ENCODE results near the gene RFXANK. TPM values are rescaled to one million over a fixed set of nuclear protein-coding genes. Genes with fewer than 3 reads are reported as not detected.

The RFXANK gene
- total and polyA plus RNA-seq, 4 donors, result 8.9 to 27.8 (median 19.0) TPM

- Histone ChIP-seq H3K9ac (ENCODE audit: low read depth in 1 of 2, low read length in 2 of 2) (no peak overlapping the region), H3K36me3 (ENCODE audit: control insufficient read depth in 4 of 4, insufficient read depth in 3 of 4, low read depth in 1 of 4, low read length in 3 of 4) (no peaks in the 10 kb centered on the region), H3K4me3 (ENCODE audit: low read depth in 1 of 3, low read length in 3 of 3) (no peak overlapping the region), H3K9me3 (ENCODE audit: control insufficient read depth in 4 of 4, low read length in 3 of 4) (no peaks in the 10 kb centered on the region), H3K4me1 (ENCODE audit: control insufficient read depth in 4 of 4, insufficient read depth in 4 of 4, low read length in 3 of 4) (no peaks in the 10 kb centered on the region), H3K27ac (ENCODE audit: low read depth in 1 of 2, low read length in 2 of 2) (no peak overlapping the region), H3K27me3 (ENCODE audit: control insufficient read depth in 4 of 4, insufficient read depth in 4 of 4, low read length in 3 of 4) (no peaks in the 10 kb centered on the region)
- TF ChIP-seq HNF4G (IDR thresholded peaks at IDR 0.05) (no peak), RAD21 (IDR thresholded peaks at IDR 0.05) (no peak), CTCF (IDR thresholded peaks at IDR 0.05; ENCODE audit: low read depth, low read length, missing input control) (no peak), HNF4A (conservative IDR thresholded peaks at IDR 0.05) (no peak), SP1 (IDR thresholded peaks at IDR 0.05) (no peak), ZBTB33 (IDR thresholded peaks at IDR 0.05) (no peak), FOXA1 (IDR thresholded peaks at IDR 0.05) (no peak), YY1 (IDR thresholded peaks at IDR 0.05) (no peak), ATF3 (IDR thresholded peaks at IDR 0.05) (no peak), JUND (IDR thresholded peaks at IDR 0.05) (no peak), MAX (IDR thresholded peaks at IDR 0.05) (no peak)
- no peak for DNase-seq (ENCODE audit: low spot score)
- 93% methylated on average over 6 of the region's 6 CpGs for WGBS
These were observed 37.1 kb upstream of the RFXANK start for GRCh38 chr19:19154768-19155494.

- H3K27ac ChIP-seq (ENCODE audit: low read depth in 1 of 2, low read length in 2 of 2), result no peak overlapping the region
- H3K4me3 ChIP-seq (ENCODE audit: low read depth in 1 of 3, low read length in 3 of 3), result no peak overlapping the region
- no peaks in the 10 kb centered on the region for H3K9me3 ChIP-seq (ENCODE audit: control insufficient read depth in 4 of 4, low read length in 3 of 4)
- no peaks in the 10 kb centered on the region for H3K27me3 ChIP-seq (ENCODE audit: control insufficient read depth in 4 of 4, insufficient read depth in 4 of 4, low read length in 3 of 4)
- no peaks in the 10 kb centered on the region for H3K4me1 ChIP-seq (ENCODE audit: control insufficient read depth in 4 of 4, insufficient read depth in 4 of 4, low read length in 3 of 4)
- no peaks in the 10 kb centered on the region for H3K36me3 ChIP-seq (ENCODE audit: control insufficient read depth in 4 of 4, insufficient read depth in 3 of 4, low read depth in 1 of 4, low read length in 3 of 4)
- DNase-seq (ENCODE audit: low spot score), result no peak
- 88% methylated on average over 10 of the region's 10 CpGs for WGBS
- no peak overlapping the region for H3K9ac ChIP-seq (ENCODE audit: low read depth in 1 of 2, low read length in 2 of 2)
- no peak for TF ChIP-seq SP1 (IDR thresholded peaks at IDR 0.05)
- no peak for TF ChIP-seq GABPA (IDR thresholded peaks at IDR 0.05 in 1 of 2, conservative IDR thresholded peaks at IDR 0.05 in 1 of 2)
- no peak for TF ChIP-seq RAD21 (IDR thresholded peaks at IDR 0.05)
- no peak for TF ChIP-seq REST (IDR thresholded peaks at IDR 0.05)
- no peak for TF ChIP-seq TAF1 (conservative IDR thresholded peaks at IDR 0.05)
- no peak for TF ChIP-seq ATF3 (IDR thresholded peaks at IDR 0.05)
- no peak for TF ChIP-seq FOXA2 (IDR thresholded peaks at IDR 0.05)
- no peak for TF ChIP-seq NR2F2 (IDR thresholded peaks at IDR 0.05)
- TF ChIP-seq MAX (IDR thresholded peaks at IDR 0.05), result no peak
- no peak for TF ChIP-seq HNF4A (conservative IDR thresholded peaks at IDR 0.05)
- no peak for TF ChIP-seq EGR1 (IDR thresholded peaks at IDR 0.05; ENCODE audit: low read depth in 2 of 2)
- no peak for TF ChIP-seq ZBTB33 (IDR thresholded peaks at IDR 0.05)
- no peak for TF ChIP-seq YY1 (IDR thresholded peaks at IDR 0.05)
- TF ChIP-seq RXRA (IDR thresholded peaks at IDR 0.05), result no peak
- no peak for TF ChIP-seq JUND (IDR thresholded peaks at IDR 0.05)
- no peak for TF ChIP-seq HNF4G (IDR thresholded peaks at IDR 0.05)
These were observed 36.4 kb upstream of the RFXANK start for GRCh38 chr19:19155495-19156219.
